CD14-positive monocyte (primary cell): Measurements from ENCODE around the gene SLC34A3. TPM values are rescaled to one million over a fixed set of nuclear protein-coding genes. Genes with fewer than 3 reads are reported as not detected.

ENCODE experiments used
- DNase-seq, 3 donors: peaks; one replicate each; pipeline ENCODE4 v3.0.0-alpha.2; 2011 to 2022
- H2AFZ ChIP-seq: 2 replicates; pipeline ENCODE4 v1.6.0; 2012; ENCODE audit warnings: mild to moderate bottlenecking, low read depth, low read length, inconsistent platforms; ENCODE audit not compliant: insufficient read depth, poor library complexity, severe bottlenecking
- H3K27ac ChIP-seq, 2 donors: 1 replicate in 1 of 2; 2 replicates in 1 of 2; pipeline ENCODE4 v1.5.1; 2012 to 2013; ENCODE audit warnings: low read length in 2 of 2, control low read depth in 1 of 2, inconsistent platforms in 1 of 2, low read depth in 1 of 2, mild to moderate bottlenecking in 1 of 2
- H3K27me3 ChIP-seq, 2 donors: one replicate each; pipeline versions ENCODE4 v1.6.0 to v1.6.1; 2011 to 2013; ENCODE audit warnings: low read length in 2 of 2; ENCODE audit not compliant: control insufficient read depth in 2 of 2, insufficient read depth in 2 of 2
- H3K36me3 ChIP-seq, 2 donors: replicated peaks in 1 of 2; 1 replicate in 1 of 2; 2 replicates in 1 of 2; pipeline versions ENCODE4 v1.5.1 to v1.6.1; 2012 to 2013; ENCODE audit warnings: low read length in 2 of 2, control low read depth in 1 of 2, inconsistent platforms in 1 of 2, mild to moderate bottlenecking in 1 of 2; ENCODE audit not compliant: insufficient read depth in 2 of 2, control insufficient read depth in 1 of 2
- H3K4me1 ChIP-seq, 2 donors: 1 replicate in 1 of 2; 2 replicates in 1 of 2; pipeline versions ENCODE4 v1.5.1 to v1.6.1; 2012 to 2013; ENCODE audit warnings: low read length in 2 of 2, control low read depth in 1 of 2, inconsistent platforms in 1 of 2, mild to moderate bottlenecking in 1 of 2, moderate library complexity in 1 of 2; ENCODE audit not compliant: insufficient read depth in 2 of 2, control insufficient read depth in 1 of 2
- H3K4me2 ChIP-seq: replicated peaks from 2 replicates; pipeline ENCODE3; 2012; ENCODE audit warnings: low read length, moderate library complexity, mild to moderate bottlenecking; ENCODE audit not compliant: poor library complexity, severe bottlenecking; ENCODE audit errors: extremely low read depth
- H3K4me3 ChIP-seq, 3 experiments: fragments of 200-600 bp in 1 of 3; sonication (generic) in 1 of 3; replicated peaks in 1 of 3; 1 replicate in 2 of 3; 2 replicates in 1 of 3; pipeline ENCODE4 v1.5.1; 2011 to 2013; ENCODE audit warnings: low read length in 3 of 3, mild to moderate bottlenecking in 3 of 3, control low read depth in 2 of 3, low read depth in 2 of 3, inconsistent platforms in 1 of 3, moderate library complexity in 1 of 3
- H3K79me2 ChIP-seq: 2 replicates; pipeline ENCODE4 v1.6.0; 2012; ENCODE audit warnings: mild to moderate bottlenecking, control low read depth, inconsistent platforms, low read length, moderate library complexity; ENCODE audit not compliant: insufficient read depth
- H3K9ac ChIP-seq: 2 replicates; pipeline ENCODE4 v1.6.0; 2017; ENCODE audit warnings: low read length, mild to moderate bottlenecking; ENCODE audit not compliant: insufficient read depth, poor library complexity, severe bottlenecking
- H3K9me3 ChIP-seq, 2 donors: replicated peaks in 1 of 2; 1 replicate in 1 of 2; 2 replicates in 1 of 2; pipeline versions ENCODE4 v1.5.1 to v1.6.1; 2012 to 2013; ENCODE audit warnings: low read length in 2 of 2, control low read depth in 1 of 2; ENCODE audit not compliant: control insufficient read depth in 1 of 2, insufficient read depth in 1 of 2
- H4K20me1 ChIP-seq: 2 replicates; pipeline ENCODE4 v1.6.0; 2012; ENCODE audit warnings: mild to moderate bottlenecking, low read length, control low read depth, moderate library complexity; ENCODE audit not compliant: insufficient read depth
- H3K27ac Mint-ChIP-seq, 7 donors: one replicate each; pipeline ENCODE4 v1.8.0; 2020; ENCODE audit warnings: mild to moderate bottlenecking in 7 of 7, mixed read lengths in 7 of 7, moderate library complexity in 6 of 7, inconsistent platforms in 2 of 7
- H3K27me3 Mint-ChIP-seq, 3 donors: one replicate each; pipeline ENCODE4 v1.8.0; 2021 to 2022; ENCODE audit warnings: low read depth in 3 of 3, mild to moderate bottlenecking in 3 of 3, mixed read lengths in 3 of 3, moderate library complexity in 3 of 3, inconsistent platforms in 1 of 3
- H3K36me3 Mint-ChIP-seq, 2 donors: one replicate each; pipeline ENCODE4 v1.8.0; 2020; ENCODE audit warnings: mixed read lengths in 2 of 2, inconsistent platforms in 1 of 2, mild to moderate bottlenecking in 1 of 2
- H3K4me1 Mint-ChIP-seq: one replicate; pipeline ENCODE4 v1.8.0; 2020; ENCODE audit warnings: mild to moderate bottlenecking, mixed read lengths
- H3K4me3 Mint-ChIP-seq, 2 donors: one replicate each; pipeline ENCODE4 v1.8.0; 2020; ENCODE audit warnings: mild to moderate bottlenecking in 2 of 2, mixed read lengths in 2 of 2, moderate library complexity in 1 of 2
- H3K9me3 Mint-ChIP-seq, 7 donors: one replicate each; pipeline ENCODE4 v1.8.0; 2020 to 2022; ENCODE audit warnings: mixed read lengths in 7 of 7, mild to moderate bottlenecking in 6 of 7, moderate library complexity in 6 of 7, inconsistent platforms in 2 of 7
- WGBS: methylation state at CpG from one replicate; pipeline ENCODE4 v1.1.5; 2013; ENCODE audit warnings: missing lambda C conversion rate; ENCODE audit not compliant: insufficient coverage; 5-methylcytosine and 5-hydroxymethylcytosine counted together
- intact Hi-C, 2 donors: fragments of 100-400 bp; cut with micrococcal nuclease; formaldehyde crosslinking; loops; one replicate each; pipeline versions ENCODE4 v1.15.0 to v1.15.1; 2023
- polyA plus RNA-seq, 3 donors: library from polyadenylated mRNA; depleted of rRNA in 1 of 3; unstranded in 2 of 3; stranded (reverse) in 1 of 3; fragments of 300-500 nt in 2 of 3; fragments of >200 nt in 1 of 3; fragmentation: Illumina TruSeq in 2 of 3; gene quantifications; 1 replicate in 2 of 3; 2 replicates in 1 of 3; pipeline ENCODE4 v1.2.3, GENCODE V29; 2012 to 2021
- TF ChIP-seq, protein P1 (sequence below): fragments of 200-600 bp; IDR thresholded peaks from one replicate; pipeline ENCODE4 v1.8.0; 2022; ENCODE audit warnings: antibody characterized with exemption, mild to moderate bottlenecking

SLC34A3 gene
- polyA plus RNA-seq, 3 donors, result not detected

DNA sequence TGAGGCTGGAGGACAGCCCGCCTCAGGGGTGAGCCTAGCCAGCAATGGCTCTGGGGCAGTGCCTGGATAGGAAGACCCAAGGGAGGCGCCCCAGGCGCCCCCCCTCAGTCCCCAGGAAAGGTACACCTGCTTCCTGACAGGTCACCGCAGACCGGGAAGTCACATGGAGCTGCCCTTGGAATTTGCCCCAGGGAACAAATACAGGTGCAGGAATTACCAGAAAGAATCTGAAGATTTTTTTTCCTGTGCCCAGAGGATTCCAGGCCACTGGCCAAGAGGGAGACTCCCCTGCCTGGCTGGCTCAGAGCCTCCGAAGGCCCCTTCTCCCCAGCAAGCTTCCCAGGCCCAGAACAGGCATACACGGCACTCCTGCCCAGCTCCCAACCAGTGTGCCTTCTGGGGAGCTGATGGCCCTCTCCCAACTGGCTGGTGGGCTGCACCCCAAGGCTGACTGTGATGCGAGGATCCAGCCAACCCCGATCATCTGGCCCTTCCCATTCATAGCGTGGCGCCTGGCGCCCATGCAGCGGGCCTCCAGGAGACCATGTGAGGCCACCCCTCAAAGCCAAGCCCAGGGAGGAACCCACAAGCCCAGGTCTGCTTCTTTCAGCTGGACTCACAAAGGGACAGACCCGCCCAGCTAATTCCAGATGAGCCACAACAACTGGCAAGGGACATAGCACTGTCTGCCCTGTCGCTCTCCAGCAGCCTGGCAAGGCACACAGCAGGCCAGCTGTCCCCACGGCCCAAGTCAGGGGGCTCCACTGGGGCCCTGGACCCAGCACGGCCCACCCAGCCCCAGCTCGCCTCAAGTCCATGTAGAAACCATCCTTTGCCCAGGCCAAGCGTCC is 32.4 kb upstream of the SLC34A3 start:
- Histone ChIP-seq H4K20me1 (peaks cover 21% of the 10 kb centered on the region), H3K79me2 (peaks cover 26% of the 10 kb centered on the region), H2AFZ (no peak overlapping the region), H3K27ac (no peak overlapping the region), H3K4me2 (peak overlapping the region; percentile 0), H3K4me1 (peaks cover 28 to 37% of the 10 kb centered on the region in 2 donors), H3K9me3 (no peaks in the 10 kb centered on the region), H3K9ac (no peak overlapping the region), H3K36me3 (peaks cover 0 to 2% of the 10 kb centered on the region in 2 donors), H3K27me3 (peaks cover 0 to 4% of the 10 kb centered on the region in 2 donors), H3K4me3 (no peak overlapping the region)
- Mint-ChIP-seq H3K4me1 (peaks cover 31% of the 10 kb centered on the region), H3K4me3 (no peak overlapping the region), H3K27ac (no peak overlapping the region), H3K9me3 (no peaks in the 10 kb centered on the region), H3K27me3 (peaks cover 0 to 4% (median 0%) of the 10 kb centered on the region in 3 donors), H3K36me3 (peaks cover 0 to 2% of the 10 kb centered on the region in 2 donors)
- intact Hi-C loops, result no loop called here
- no peak for DNase-seq
- 94% methylated on average over 19 of the region's 19 CpGs for WGBS
- TF ChIP-seq, protein P1, sequence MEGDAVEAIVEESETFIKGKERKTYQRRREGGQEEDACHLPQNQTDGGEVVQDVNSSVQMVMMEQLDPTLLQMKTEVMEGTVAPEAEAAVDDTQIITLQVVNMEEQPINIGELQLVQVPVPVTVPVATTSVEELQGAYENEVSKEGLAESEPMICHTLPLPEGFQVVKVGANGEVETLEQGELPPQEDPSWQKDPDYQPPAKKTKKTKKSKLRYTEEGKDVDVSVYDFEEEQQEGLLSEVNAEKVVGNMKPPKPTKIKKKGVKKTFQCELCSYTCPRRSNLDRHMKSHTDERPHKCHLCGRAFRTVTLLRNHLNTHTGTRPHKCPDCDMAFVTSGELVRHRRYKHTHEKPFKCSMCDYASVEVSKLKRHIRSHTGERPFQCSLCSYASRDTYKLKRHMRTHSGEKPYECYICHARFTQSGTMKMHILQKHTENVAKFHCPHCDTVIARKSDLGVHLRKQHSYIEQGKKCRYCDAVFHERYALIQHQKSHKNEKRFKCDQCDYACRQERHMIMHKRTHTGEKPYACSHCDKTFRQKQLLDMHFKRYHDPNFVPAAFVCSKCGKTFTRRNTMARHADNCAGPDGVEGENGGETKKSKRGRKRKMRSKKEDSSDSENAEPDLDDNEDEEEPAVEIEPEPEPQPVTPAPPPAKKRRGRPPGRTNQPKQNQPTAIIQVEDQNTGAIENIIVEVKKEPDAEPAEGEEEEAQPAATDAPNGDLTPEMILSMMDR, result no peak

DNA sequence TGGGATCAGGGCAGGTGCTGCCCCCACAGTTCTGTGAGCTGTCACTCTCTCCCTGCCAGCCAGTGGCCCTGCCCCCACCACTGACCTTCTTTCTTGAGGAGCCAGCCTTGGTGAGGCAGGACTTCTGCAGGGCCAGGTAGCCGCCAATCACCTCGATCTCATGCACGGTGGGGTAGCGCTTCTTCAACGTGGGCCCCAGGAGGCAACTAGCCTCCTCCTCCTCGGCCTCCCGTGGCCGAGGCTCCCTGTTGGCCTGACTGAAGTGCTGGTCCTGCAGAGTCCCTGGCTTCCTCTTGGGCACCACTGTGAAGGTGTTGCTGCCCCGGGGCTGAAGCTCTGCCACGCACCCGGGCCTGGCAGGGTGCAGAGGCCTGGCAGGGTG is 31.8 kb upstream of the SLC34A3 start:
- Mint-ChIP-seq H3K36me3 (peaks cover 0 to 2% of the 10 kb centered on the region in 2 donors), H3K4me3 (no peak overlapping the region), H3K27ac (no peak overlapping the region), H3K4me1 (peaks cover 32% of the 10 kb centered on the region), H3K9me3 (no peaks in the 10 kb centered on the region), H3K27me3 (peaks cover 0 to 4% (median 0%) of the 10 kb centered on the region in 3 donors)
- intact Hi-C loops, result no loop called here
- DNase-seq, result no peak
- Histone ChIP-seq H3K4me1 (peaks cover 28 to 41% of the 10 kb centered on the region in 2 donors), H3K4me3 (peak overlapping the region in 1 of 3 experiments; percentile 41), H3K79me2 (peaks cover 31% of the 10 kb centered on the region), H3K27ac (no peak overlapping the region), H2AFZ (no peak overlapping the region), H4K20me1 (peaks cover 21% of the 10 kb centered on the region), H3K9me3 (no peaks in the 10 kb centered on the region), H3K9ac (no peak overlapping the region), H3K36me3 (peaks cover 0 to 2% of the 10 kb centered on the region in 2 donors), H3K27me3 (peaks cover 0 to 4% of the 10 kb centered on the region in 2 donors), H3K4me2 (peak overlapping the region; percentile 0)
- TF ChIP-seq, protein P1, result no peak
- WGBS, result 86% methylated on average over 7 of the region's 11 CpGs
